K562 (cell line): ENCODE results near the gene HNRNPA3. TPM values are rescaled to one million over a fixed set of nuclear protein-coding genes. Genes with fewer than 3 reads are reported as not detected.
A peak's percentile ranks its signal among the peaks of the same experiment; 100 is the strongest.

Experiments used
- BCL6 ChIP-seq: fragments of 250-450 bp; sonication (Bioruptor Pico); IDR thresholded peaks from 2 replicates; pipeline ENCODE4 v1.4.0; 2020
- CHAMP1 ChIP-seq: fragments of 450-650 bp; IDR thresholded peaks from 2 replicates; pipeline ENCODE4 v1.6.1; 2016; ENCODE audit warnings: mild to moderate bottlenecking
- DIDO1 ChIP-seq: fragments of 450-650 bp; IDR thresholded peaks from 2 replicates; pipeline ENCODE4 v1.6.1; 2016; ENCODE audit warnings: low read depth, missing biosample characterization, missing genetic modification characterization
- EP400 ChIP-seq: fragments of 450-650 bp; IDR thresholded peaks from 2 replicates; pipeline ENCODE4 v1.6.1; 2017; ENCODE audit warnings: antibody characterized with exemption, mild to moderate bottlenecking, moderate library complexity
- HMBOX1 ChIP-seq: sonication (generic); IDR thresholded peaks from 2 replicates; pipeline ENCODE4 v1.6.1; 2016
- MAZ ChIP-seq, 2 experiments: fragments of 450-650 bp in 1 of 2; sonication (generic) in 1 of 2; formaldehyde crosslinking; IDR thresholded peaks in 1 of 2; conservative IDR thresholded peaks in 1 of 2; 2 replicates each; pipeline versions ENCODE4 v1.4.0 to v1.5.0; 2020; ENCODE audit warnings: mild to moderate bottlenecking in 1 of 2, missing genetic modification reagents in 1 of 2
- MNT ChIP-seq, 2 experiments: fragments of 450-650 bp; conservative IDR thresholded peaks; 2 replicates each; pipeline ENCODE4 v1.6.1; 2017; ENCODE audit warnings: mild to moderate bottlenecking in 2 of 2, moderate library complexity in 2 of 2
- NCOR1 ChIP-seq: fragments of 450-650 bp; IDR thresholded peaks from 2 replicates; pipeline ENCODE4 v1.6.1; 2016; ENCODE audit warnings: mild to moderate bottlenecking, moderate library complexity
- RBFOX2 ChIP-seq: fragments of 200-400 bp; formaldehyde crosslinking; IDR thresholded peaks from 2 replicates; pipeline ENCODE4 v1.6.1; 2017; ENCODE audit warnings: low read depth, mild to moderate bottlenecking, low read length, moderate library complexity
- STAT5A ChIP-seq: IDR thresholded peaks from 2 replicates; pipeline ENCODE4 v1.6.1; 2012; ENCODE audit warnings: low read length, inconsistent platforms, borderline replicate concordance
- THRA ChIP-seq: fragments of 450-650 bp; IDR thresholded peaks from 2 replicates; pipeline ENCODE4 v1.6.1; 2017; ENCODE audit warnings: mild to moderate bottlenecking, moderate library complexity
- THRB ChIP-seq: fragments of 450-650 bp; formaldehyde crosslinking; conservative IDR thresholded peaks from 2 replicates; pipeline ENCODE4 v1.4.0; 2022; ENCODE audit warnings: mild to moderate bottlenecking, missing genetic modification characterization
- UBTF ChIP-seq, 2 experiments: IDR thresholded peaks; 2 replicates each; pipeline ENCODE4 v1.6.1; 2012; ENCODE audit warnings: improper control_type of control experiment in 2 of 2, low read depth in 2 of 2, low read length in 2 of 2, borderline replicate concordance in 1 of 2
- ZNF512 ChIP-seq: IDR thresholded peaks from 2 replicates; pipeline ENCODE4 v1.6.1; 2016; ENCODE audit warnings: missing genetic modification characterization, missing compliant biosample characterization
- ZNF551 ChIP-seq: fragments of 250-450 bp; sonication (Bioruptor Pico); IDR thresholded peaks from 2 replicates; pipeline ENCODE4 v1.5.0; 2021; ENCODE audit warnings: mild to moderate bottlenecking, moderate library complexity
- polyA plus RNA-seq, 8 experiments: library from polyadenylated mRNA; depleted of rRNA in 4 of 8; stranded (reverse) in 5 of 8; unstranded in 3 of 8; fragments of >200 nt; fragmentation: Nextera tagmentation in 2 of 8; fragmentation: Illumina TruSeq in 1 of 8; extraction: Ambion mirVana in 2 of 8; extraction: Trizol in 1 of 8; gene quantifications; 2 replicates each; pipeline versions ENCODE4 v1.2.1 to v1.2.3, GENCODE V29; 2011 to 2014; ENCODE audit warnings: inconsistent platforms in 1 of 8, missing spikeins in 1 of 8
- total RNA-seq, 7 experiments: library from RNA; depleted of rRNA in 6 of 7; stranded (reverse); fragments of >200 nt in 6 of 7; fragmentation: Illumina TruSeq in 2 of 7; extraction: Trizol in 2 of 7; gene quantifications; 2 replicates each; pipeline versions ENCODE4 v1.2.1 to v1.2.3, GENCODE V29; 2011 to 2021; ENCODE audit warnings: low replicate concordance in 1 of 7

The HNRNPA3 gene
- total and polyA plus RNA-seq, 9 of the 15 experiments (the other 6 are each of a cell fraction or from before 2014, with no cell fraction given) = 72.8 to 428 (median 192) TPM

GRCh38 chr2:177255227-177255601 lies 42.6 kb downstream of the HNRNPA3 start (continued):
- 0 out of 2 replicates have a peak, but pooled peaks have one; percentile 11 for TF ChIP-seq THRB
- peak; percentile 33; the same call in 1 of the 2 replicates for TF ChIP-seq RBFOX2
- 0 out of 2 replicates have a peak, but pooled peaks have one; percentile 21 for TF ChIP-seq HMBOX1
- no peak for TF ChIP-seq BCL6 (CRISPR knock-in tag)
- no peak for TF ChIP-seq DIDO1 (tag)
- 0 out of 4 replicates have a peak, but pooled peaks of 1 of the 2 experiments have one; percentile 27 for TF ChIP-seq MAZ (CRISPR knock-in tag; conservative IDR thresholded peaks at IDR 0.05 in 1 of 2, IDR thresholded peaks at IDR 0.05 in 1 of 2)
- TF ChIP-seq EP400 = no peak
- no peak for TF ChIP-seq ZNF512 (tag)
- 0 out of 2 replicates have a peak, but pooled peaks have one; percentile 12 for TF ChIP-seq NCOR1
- no peak for TF ChIP-seq THRA
- no peak for TF ChIP-seq CHAMP1
- TF ChIP-seq STAT5A = no peak
- TF ChIP-seq MNT (conservative IDR thresholded peaks at IDR 0.05) = 0 out of 4 replicates have a peak, but pooled peaks of 1 of the 2 experiments have one; percentile 6
- TF ChIP-seq UBTF (IDR thresholded peaks at IDR 0.05; ENCODE audit: borderline replicate concordance in 1 of 2, low read depth in 2 of 2, low read length in 2 of 2) = peak; percentile 2 to 21; a peak in 1 of 4 replicates
- TF ChIP-seq ZNF551 = no peak
